GM18858 (cell line): Measurements from ENCODE around the gene FRMD5.
"Not testable (repeated sequence)": the region's sequence is repeated elsewhere in the genome, so short reads cannot be mapped to it uniquely, and the experiment has no call there.

Source experiments
- ATAC-seq: cut with Tn5 transposase; IDR thresholded peaks from one replicate; pipeline ENCODE4 v1.9.1; 2021; ENCODE audit not compliant: unreplicated experiment

FRMD5 gene

GRCh38 chr15:44195151-44195740 lies at the start of gene FRMD5:
FRMD5 (minus strand) TSS chr15:44195271.
- peak; percentile 93 for ATAC-seq

- no peak for ATAC-seq
Measured at GRCh38 chr15:44243829-44244228, 48.8 kb upstream of the FRMD5 start.

GRCh38 chr15:44243141-44243540 lies 48.1 kb upstream of the FRMD5 start:
- no peak for ATAC-seq

- no peak for ATAC-seq
Measured at GRCh38 chr15:44231842-44232241, 36.8 kb upstream of the FRMD5 start.

GRCh38 chr15:44229301-44229700 lies 34.2 kb upstream of the FRMD5 start:
- not testable (repeated sequence) for ATAC-seq

GRCh38 chr15:44227584-44227983 lies 32.5 kb upstream of the FRMD5 start:
- no peak for ATAC-seq

GRCh38 chr15:44227001-44227400 lies 31.9 kb upstream of the FRMD5 start:
- not testable (repeated sequence) for ATAC-seq

- no peak for ATAC-seq
Measured at GRCh38 chr15:44222478-44222877, 27.4 kb upstream of the FRMD5 start.

GRCh38 chr15:44219073-44219472 lies 24.0 kb upstream of the FRMD5 start:
- ATAC-seq = no peak

GRCh38 chr15:44216958-44217357 lies 21.9 kb upstream of the FRMD5 start:
- ATAC-seq = no peak

GRCh38 chr15:44215594-44215993 lies 20.5 kb upstream of the FRMD5 start:
- no peak for ATAC-seq

- ATAC-seq = no peak
Measured at GRCh38 chr15:44208956-44209355, 13.9 kb upstream of the FRMD5 start.

- no peak for ATAC-seq
Measured at GRCh38 chr15:44207643-44208042, 12.6 kb upstream of the FRMD5 start.

- no peak for ATAC-seq
Measured at GRCh38 chr15:44199393-44199792, 4.3 kb upstream of the FRMD5 start.

GRCh38 chr15:44194323-44195150 lies 534 bp downstream of the FRMD5 start:
- peak; percentile 8 for ATAC-seq

- ATAC-seq = no peak
Measured at GRCh38 chr15:44193651-44194322, 1.3 kb downstream of the FRMD5 start.

- ATAC-seq = no peak
Measured at GRCh38 chr15:44188795-44189194, 6.3 kb downstream of the FRMD5 start.

GRCh38 chr15:44186705-44187104 lies 8.4 kb downstream of the FRMD5 start:
- ATAC-seq = no peak

- no peak for ATAC-seq
Measured at GRCh38 chr15:44183363-44183762, 11.7 kb downstream of the FRMD5 start.

- ATAC-seq = no peak
Measured at GRCh38 chr15:44181410-44181809, 13.7 kb downstream of the FRMD5 start.

GRCh38 chr15:44177139-44177538 lies 17.9 kb downstream of the FRMD5 start:
- no peak for ATAC-seq

- no peak for ATAC-seq
Measured at GRCh38 chr15:44173813-44174212, 21.3 kb downstream of the FRMD5 start.
